ENCODE results near the gene CCDC57. TPM values are rescaled to one million over a fixed set of nuclear protein-coding genes. Genes with fewer than 3 reads are reported as not detected.
A peak's percentile ranks its signal among the peaks of the same experiment; 100 is the strongest.

Gene CCDC57
- total RNA-seq, 1 donor from 2014 or later = 24.7 TPM

GRCh38 chr17:82236142-82236971 lies 23.7 kb upstream of the CCDC57 start:
- no peak for DNase-seq (ENCODE audit: low spot score)

GRCh38 chr17:82235775-82236141 lies 23.1 kb upstream of the CCDC57 start:
- no peak for DNase-seq (ENCODE audit: low spot score)

- DNase-seq (ENCODE audit: low spot score) = no peak
Observed at GRCh38 chr17:82235056-82235774, 22.6 kb upstream of the CCDC57 start.

- no peak for DNase-seq (ENCODE audit: low spot score)
Observed at GRCh38 chr17:82234211-82235055, 21.8 kb upstream of the CCDC57 start.

GRCh38 chr17:82232876-82233785 lies 20.5 kb upstream of the CCDC57 start:
- no peak for DNase-seq (ENCODE audit: low spot score)

- no peak for DNase-seq (ENCODE audit: low spot score)
Observed at GRCh38 chr17:82232322-82232820, 19.7 kb upstream of the CCDC57 start.

- DNase-seq (ENCODE audit: low spot score) = peak; percentile 95
Observed at GRCh38 chr17:82231562-82232321, 19.1 kb upstream of the CCDC57 start.

- DNase-seq (ENCODE audit: low spot score) = no peak
Observed at GRCh38 chr17:82231312-82231561, 18.6 kb upstream of the CCDC57 start.

- DNase-seq (ENCODE audit: low spot score) = peak; percentile 96
Observed at GRCh38 chr17:82230609-82231311, 18.1 kb upstream of the CCDC57 start.

- DNase-seq (ENCODE audit: low spot score) = no peak
Observed at GRCh38 chr17:82229698-82230608, 17.3 kb upstream of the CCDC57 start.

- DNase-seq (ENCODE audit: low spot score) = no peak
Observed at GRCh38 chr17:82228842-82229697, 16.4 kb upstream of the CCDC57 start, which contains the start of gene SLC16A3. TSS of gene SLC16A3 (plus strand) at chr17:82229042. CDS start at chr17:82236009, 6,967 bp downstream.

GRCh38 chr17:82228278-82228841 lies 15.7 kb upstream of the CCDC57 start:
- no peak for DNase-seq (ENCODE audit: low spot score)

GRCh38 chr17:82227629-82228277 lies 15.1 kb upstream of the CCDC57 start:
- no peak for DNase-seq (ENCODE audit: low spot score)

GRCh38 chr17:82226809-82227628 lies 14.4 kb upstream of the CCDC57 start:
- no peak for DNase-seq (ENCODE audit: low spot score)

- no peak for DNase-seq (ENCODE audit: low spot score)
Observed at GRCh38 chr17:82226146-82226808, 13.6 kb upstream of the CCDC57 start.
